Dermis microvascular lymphatic vessel endothelial cell (primary cell): ENCODE results near the gene ZNF827. TPM values are rescaled to one million over a fixed set of nuclear protein-coding genes. Genes with fewer than 3 reads are reported as not detected.

ENCODE experiments used
- DNase-seq, 2 donors: peaks; one replicate each; pipeline versions ENCODE4 v3.0.0 to v3.0.0-alpha.2; 2010; ENCODE audit warnings: low read depth in 2 of 2
- total RNA-seq: library from RNA; depleted of rRNA; stranded (reverse); fragments of >200 nt; gene quantifications from 2 replicates; pipeline ENCODE4 v1.2.1, GENCODE V29; 2014

Gene ZNF827
- total RNA-seq, 1 donor from 2014 or later, result 1.3 TPM

DNA sequence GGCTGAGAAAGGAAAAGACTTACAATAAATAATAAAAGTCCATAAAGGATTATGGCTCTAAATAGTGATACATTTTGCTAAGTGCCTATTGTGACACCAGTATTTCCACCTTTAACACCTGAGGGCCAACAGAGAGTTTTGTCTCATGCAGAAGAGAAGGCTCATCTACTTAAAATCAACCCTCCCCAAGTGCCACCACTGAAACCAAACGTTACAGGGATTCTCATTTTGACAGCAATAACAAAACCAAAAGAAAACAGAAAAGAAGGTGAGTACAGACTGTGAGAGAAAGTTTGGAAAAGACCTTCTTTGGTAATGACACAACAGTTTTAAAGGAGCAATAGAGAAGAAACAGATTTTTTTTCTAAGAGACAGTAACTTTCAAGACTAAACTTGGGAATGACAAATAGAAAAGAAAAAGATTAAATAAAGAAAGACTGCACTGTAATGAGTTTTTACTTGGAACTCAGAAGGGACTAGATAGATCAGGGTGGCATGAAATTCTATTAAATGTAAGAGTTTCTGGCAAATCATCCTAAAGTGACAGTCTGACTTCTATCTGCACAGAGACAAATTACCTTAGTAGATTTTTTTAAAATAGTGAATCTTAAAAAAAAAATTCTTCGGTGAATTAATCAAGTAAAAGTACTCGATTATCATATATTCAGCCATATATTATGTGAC is 109.7 kb downstream of the ZNF827 start:
- no peak for DNase-seq

- DNase-seq, result no peak
These were observed 110.7 kb downstream of the ZNF827 start for GRCh38 chr4:145827885-145828284.

- no peak for DNase-seq
These were observed 113.4 kb downstream of the ZNF827 start for GRCh38 chr4:145825255-145825654.

DNA sequence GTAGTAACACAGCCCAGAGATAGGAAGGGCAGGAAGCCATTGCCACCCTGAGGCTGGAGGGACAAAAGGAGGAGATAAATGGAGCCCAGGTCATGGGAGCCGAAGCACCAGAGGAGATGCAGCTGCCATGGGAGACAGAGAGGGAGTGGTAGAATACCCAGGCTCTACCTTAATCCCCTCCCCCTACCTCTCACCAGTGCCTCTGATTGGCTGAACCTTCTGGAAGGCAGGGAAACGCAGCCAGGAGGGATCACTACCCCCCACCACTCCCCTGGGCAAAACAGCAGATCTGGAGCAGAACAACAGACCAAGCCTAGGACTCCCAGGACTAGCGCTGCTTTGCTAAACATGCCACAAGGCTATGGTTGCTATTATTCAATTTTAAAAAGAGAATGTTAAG is 114.2 kb downstream of the ZNF827 start:
- DNase-seq, result no peak

DNA sequence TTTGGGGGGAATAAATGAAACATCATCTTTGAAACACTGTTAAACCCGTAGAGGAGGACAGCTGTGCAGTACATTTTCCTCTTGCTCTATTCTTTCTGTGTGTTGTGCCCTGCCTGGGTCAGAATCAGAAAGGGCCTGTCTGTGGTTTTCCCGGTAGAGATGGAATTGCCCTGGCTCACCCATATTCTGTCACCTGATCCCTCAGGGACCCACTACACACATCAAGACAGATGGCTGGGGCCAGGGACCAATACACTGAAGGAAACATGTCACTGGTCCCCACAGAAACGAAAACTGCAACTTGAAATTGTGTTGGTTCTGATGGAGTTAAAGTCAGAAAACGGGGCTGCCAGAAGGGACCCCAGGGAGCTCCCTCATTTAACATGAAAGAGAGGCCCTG is 114.9 kb downstream of the ZNF827 start:
- no peak for DNase-seq

- no peak for DNase-seq
These were observed 116.0 kb downstream of the ZNF827 start for GRCh38 chr4:145822581-145822980.

GRCh38 chr4:145822181-145822580 is 116.4 kb downstream of the ZNF827 start:
- no peak for DNase-seq

GRCh38 chr4:145821766-145822165 is 116.9 kb downstream of the ZNF827 start:
- no peak for DNase-seq

- no peak for DNase-seq
These were observed 118.2 kb downstream of the ZNF827 start for GRCh38 chr4:145820407-145820806.

DNA sequence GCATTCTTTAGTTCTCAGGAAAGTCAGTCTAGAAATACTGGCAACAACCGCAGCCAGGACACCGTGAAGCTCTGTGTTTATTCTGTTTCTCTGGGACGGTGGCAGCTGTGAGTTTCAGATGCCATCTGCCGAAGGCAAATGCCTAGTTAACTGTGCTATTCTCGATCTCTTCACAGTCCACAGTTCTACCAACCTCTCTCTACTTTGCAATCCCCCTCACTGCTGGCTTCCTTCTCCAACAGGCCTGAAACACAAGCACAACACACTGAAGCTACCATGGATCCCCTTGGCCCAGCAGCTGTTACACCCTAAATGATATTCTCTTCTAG is 118.8 kb downstream of the ZNF827 start:
- no peak for DNase-seq

DNA sequence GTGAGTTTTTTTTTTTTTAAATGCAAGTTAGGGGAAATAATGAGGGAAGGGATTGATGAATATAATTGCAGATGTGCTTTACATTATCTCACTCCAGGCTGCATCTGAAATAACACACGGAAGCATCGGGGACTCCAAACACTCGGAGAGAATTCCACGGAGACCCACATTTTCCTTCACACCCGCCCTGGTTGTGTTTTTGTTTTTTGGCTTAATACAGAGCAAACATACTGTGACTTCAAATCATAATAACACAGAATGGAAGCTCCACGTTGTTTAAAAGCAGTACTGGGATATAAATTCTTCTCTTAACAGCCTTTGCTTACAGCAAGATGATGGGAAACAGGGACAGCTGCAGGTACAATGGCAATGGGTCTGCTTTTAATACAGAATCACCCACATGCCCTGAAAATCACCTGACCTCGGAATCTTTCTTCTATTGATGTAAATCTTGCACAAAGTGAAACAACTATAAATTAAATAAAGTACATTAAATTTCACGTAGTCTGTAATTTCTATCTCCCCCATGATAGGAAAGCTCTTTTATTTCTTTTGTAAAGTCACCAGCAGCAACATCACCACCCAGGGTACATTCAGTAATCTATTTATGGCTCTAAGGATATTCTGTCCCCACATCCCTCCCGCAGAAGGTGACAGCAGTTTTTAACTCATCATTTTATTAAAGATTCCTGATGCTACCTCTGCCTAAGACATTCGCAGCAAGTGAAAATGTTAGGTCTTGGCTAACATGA is 119.3 kb downstream of the ZNF827 start:
- no peak for DNase-seq

GRCh38 chr4:145818011-145818410 is 120.6 kb downstream of the ZNF827 start:
- DNase-seq, result no peak

GRCh38 chr4:145816091-145816490 is 122.5 kb downstream of the ZNF827 start:
- no peak for DNase-seq

GRCh38 chr4:145815626-145816025 is 123.0 kb downstream of the ZNF827 start:
- DNase-seq, result no peak

DNA sequence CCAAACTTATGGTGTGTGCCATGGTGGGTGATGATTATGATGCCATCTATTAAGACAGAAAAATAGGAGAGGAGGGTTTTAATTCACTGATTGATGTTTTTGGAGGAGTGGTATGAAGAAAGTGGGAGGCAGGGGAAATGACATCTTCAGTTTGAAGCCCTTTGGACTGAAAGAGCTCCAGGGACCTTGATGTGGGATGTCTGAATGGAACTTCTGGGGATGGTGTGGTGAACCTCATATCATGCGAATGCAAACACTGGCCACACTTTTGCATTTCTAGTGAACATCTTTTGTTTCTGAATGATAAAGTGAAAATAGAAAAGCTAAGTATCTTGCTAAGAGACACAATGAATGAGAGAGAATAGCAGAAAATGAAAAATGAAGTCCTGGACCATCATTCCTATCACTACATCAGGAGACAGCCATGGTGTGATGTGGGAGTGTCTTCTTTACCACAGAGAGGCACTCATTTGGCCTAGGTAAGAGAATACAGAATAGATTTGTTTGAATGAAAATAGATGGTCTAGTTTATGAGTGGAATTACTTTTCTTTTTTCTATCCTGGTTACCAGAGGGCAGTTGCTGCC is 123.5 kb downstream of the ZNF827 start:
- no peak for DNase-seq

DNA sequence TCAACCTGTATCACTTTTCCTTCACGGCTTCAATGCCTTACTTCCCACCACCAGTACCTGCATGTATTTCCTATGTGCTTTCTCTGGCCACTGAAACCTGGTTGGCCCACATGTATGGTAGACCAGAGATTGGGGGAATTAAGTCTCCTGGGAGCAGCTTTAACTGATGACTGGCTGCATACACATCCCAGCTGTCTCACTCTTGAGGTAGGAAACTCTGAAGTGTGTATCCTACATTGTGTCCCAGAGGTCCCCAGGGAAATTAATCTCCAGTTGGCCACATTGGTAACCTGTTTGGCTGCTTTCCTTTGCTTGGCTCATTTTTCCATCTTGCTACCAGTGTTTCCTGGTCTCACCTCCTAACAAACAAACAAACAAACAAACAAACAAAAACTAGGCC is 124.4 kb downstream of the ZNF827 start:
- DNase-seq, result no peak

- DNase-seq, result peak; percentile 96 to 98
These were observed 125.7 kb downstream of the ZNF827 start for GRCh38 chr4:145812919-145813318.

DNA sequence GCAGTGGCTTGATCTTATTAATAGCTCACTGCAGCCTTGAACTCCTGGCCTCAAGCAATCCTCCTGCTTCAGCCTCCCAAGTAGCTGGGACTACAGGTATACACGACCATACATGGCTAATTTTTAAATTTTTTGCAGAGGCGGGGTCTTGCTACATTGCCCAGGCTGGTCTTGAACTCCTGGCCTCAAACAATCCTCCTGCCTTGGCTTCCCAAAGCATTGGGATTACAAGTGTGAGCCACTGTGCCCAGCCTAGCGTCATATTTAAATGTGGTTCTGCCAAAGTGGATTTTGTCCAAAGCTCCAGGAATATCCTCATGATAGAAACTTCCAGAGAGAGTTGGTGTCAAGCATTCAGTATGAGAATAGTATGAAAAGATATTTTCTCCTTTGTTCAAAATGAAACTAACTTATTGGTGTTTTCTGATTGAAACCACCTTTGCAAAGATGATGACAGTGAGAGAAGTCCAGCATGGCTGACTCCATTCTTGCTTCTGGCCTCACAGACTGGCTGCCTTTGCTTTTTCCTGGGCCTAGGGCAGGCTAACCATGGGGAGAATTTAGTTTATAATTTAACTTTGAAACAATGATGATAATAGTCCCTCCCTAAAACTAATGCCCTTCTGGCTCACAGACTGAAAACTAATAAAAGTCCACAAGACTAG is 129.6 kb downstream of the ZNF827 start:
- DNase-seq, result no peak

GRCh38 chr4:145808021-145808650 is 130.5 kb downstream of the ZNF827 start:
- DNase-seq, result peak; percentile 87 to 98

DNA sequence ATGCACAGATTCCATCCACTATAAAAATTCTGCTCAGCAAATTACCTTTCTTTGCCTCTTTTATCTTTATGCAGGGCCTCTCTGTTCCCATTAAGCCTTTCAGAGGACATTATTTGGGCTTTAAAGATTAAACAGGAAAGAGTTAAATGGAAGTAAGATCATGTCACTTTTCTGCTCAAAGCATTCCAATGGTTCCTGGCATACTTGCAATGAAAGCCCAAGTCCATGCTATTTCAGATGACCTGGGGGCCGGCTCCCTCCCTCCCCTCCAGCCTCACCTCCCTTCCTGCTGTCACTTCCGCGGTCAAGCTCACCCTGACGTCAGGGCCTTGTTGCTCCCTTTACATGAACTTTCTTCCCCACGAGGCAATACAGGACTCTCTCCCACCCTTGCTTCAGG is 133.1 kb downstream of the ZNF827 start:
- peak; percentile 88 to 93 for DNase-seq

DNA sequence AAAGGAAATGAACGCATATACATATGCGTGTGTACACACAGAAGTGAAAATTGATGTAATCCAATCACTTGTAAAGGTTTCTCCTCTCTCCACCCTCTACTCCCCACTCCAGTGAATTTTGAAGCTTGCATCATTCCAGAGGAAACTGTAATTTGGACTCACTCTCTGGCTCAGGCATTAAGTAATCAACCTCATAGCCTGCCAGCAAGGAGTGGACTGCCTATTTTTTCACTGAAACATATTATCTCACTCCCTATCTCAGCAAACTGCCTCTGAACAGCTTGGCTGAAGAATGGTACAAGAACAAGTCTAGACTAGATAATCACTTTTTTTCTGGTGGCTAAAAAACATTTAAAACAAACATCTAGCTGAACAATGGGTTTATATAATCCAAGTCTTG is 134.5 kb downstream of the ZNF827 start:
- peak in 1 of 2 donors; percentile 81 for DNase-seq

DNA sequence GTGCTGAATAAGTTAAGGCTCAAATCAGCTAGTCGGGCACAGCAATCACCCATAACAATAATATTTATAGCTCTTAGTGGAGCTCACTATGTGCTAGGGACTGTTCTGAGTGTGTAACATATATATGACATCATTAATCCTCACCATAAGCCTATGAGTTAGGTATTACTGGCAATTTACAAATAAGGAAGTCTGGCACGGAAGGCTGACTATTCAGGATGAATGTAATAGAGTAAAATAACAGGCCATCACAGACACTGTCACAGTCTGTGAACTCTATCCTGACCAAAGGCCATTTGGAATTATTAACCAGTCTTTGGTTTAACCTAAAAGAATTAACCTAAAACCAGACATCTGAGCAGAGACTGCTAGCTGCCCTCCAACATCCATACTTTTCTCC is 139.4 kb downstream of the ZNF827 start:
- DNase-seq, result peak; percentile 31 to 52
